GM23248 (cell line): ENCODE measurements around the gene GPM6B.

Experiments
- EZH2 ChIP-seq: fragments of 200-600 bp; sonication (generic); IDR thresholded peaks from 2 replicates; pipeline ENCODE4 v1.6.1; 2018; ENCODE audit warnings: antibody characterized with exemption, mild to moderate bottlenecking; ENCODE audit not compliant: insufficient read depth, poor library complexity, severe bottlenecking
- EZH2phosphoT487 ChIP-seq: fragments of 200-600 bp; sonication (generic); IDR thresholded peaks from 2 replicates; pipeline ENCODE4 v1.6.1; 2018; ENCODE audit warnings: antibody characterized with exemption, moderate library complexity, mild to moderate bottlenecking, low read depth; ENCODE audit not compliant: insufficient read depth

GRCh38 chrX:13770013-13770535, 46.8 kb downstream of the GPM6B start:
- no peak for TF ChIP-seq EZH2
- no peak for TF ChIP-seq EZH2phosphoT487
